ENCODE data around the gene SMAD4. TPM values are rescaled to one million over a fixed set of nuclear protein-coding genes. Genes with fewer than 3 reads are reported as not detected.

Gene SMAD4
- total RNA-seq, 3 donors from 2014 or later, result 96.2 to 155 (median 102) TPM

GRCh38 chr18:51125976-51126375 is 96.0 kb downstream of the SMAD4 start:
- H3K4me1 ChIP-seq, result no peaks in the 10 kb centered on the region
- DNase-seq (ENCODE audit: low spot score in 2 of 2), result no peak
- no peaks in the 10 kb centered on the region for H3K36me3 ChIP-seq
- intact Hi-C loops (cut with DNase I; ENCODE audit: low total_unique reads), result no loop called here
- no peaks in the 10 kb centered on the region for H3K27me3 ChIP-seq
- H3K9me3 ChIP-seq, result no peaks in the 10 kb centered on the region
- TF ChIP-seq CTCF (IDR thresholded peaks at IDR 0.05) (no peak), POLR2AphosphoS5 (IDR thresholded peaks at IDR 0.05) (no peak), POLR2A (IDR thresholded peaks at IDR 0.05) (no peak)
- no peak overlapping the region for H3K27ac ChIP-seq
- H3K4me3 ChIP-seq, result no peak overlapping the region

- no peaks in the 10 kb centered on the region for H3K9me3 ChIP-seq
- H3K36me3 ChIP-seq, result no peaks in the 10 kb centered on the region
- H3K4me3 ChIP-seq, result no peak overlapping the region
- no peak overlapping the region for H3K27ac ChIP-seq
- no peaks in the 10 kb centered on the region for H3K27me3 ChIP-seq
- TF ChIP-seq CTCF (IDR thresholded peaks at IDR 0.05) (no peak), POLR2A (IDR thresholded peaks at IDR 0.05) (no peak), POLR2AphosphoS5 (IDR thresholded peaks at IDR 0.05) (no peak)
- no peak for DNase-seq (ENCODE audit: low spot score in 2 of 2)
- no peaks in the 10 kb centered on the region for H3K4me1 ChIP-seq
- intact Hi-C loops (cut with DNase I; ENCODE audit: low total_unique reads), result no loop called here
Measured at GRCh38 chr18:51127664-51128063, 97.7 kb downstream of the SMAD4 start.

- Histone ChIP-seq H3K4me3 (no peak overlapping the region), H3K9me3 (no peaks in the 10 kb centered on the region), H3K4me1 (no peaks in the 10 kb centered on the region), H3K27me3 (no peaks in the 10 kb centered on the region), H3K27ac (no peak overlapping the region), H3K36me3 (no peaks in the 10 kb centered on the region)
- DNase-seq (ENCODE audit: low spot score in 2 of 2), result no peak
- intact Hi-C loops (cut with DNase I; ENCODE audit: low total_unique reads), result no loop called here
- TF ChIP-seq CTCF (IDR thresholded peaks at IDR 0.05), result no peak
- no peak for TF ChIP-seq POLR2A (IDR thresholded peaks at IDR 0.05)
- no peak for TF ChIP-seq POLR2AphosphoS5 (IDR thresholded peaks at IDR 0.05)
Measured at GRCh38 chr18:51128533-51128932, 98.5 kb downstream of the SMAD4 start.

- H3K36me3 ChIP-seq, result no peaks in the 10 kb centered on the region
- no peak overlapping the region for H3K27ac ChIP-seq
- H3K4me1 ChIP-seq, result no peaks in the 10 kb centered on the region
- DNase-seq (ENCODE audit: low spot score in 2 of 2), result no peak
- no peaks in the 10 kb centered on the region for H3K27me3 ChIP-seq
- intact Hi-C loops (cut with DNase I; ENCODE audit: low total_unique reads), result no loop called here
- TF ChIP-seq POLR2A (IDR thresholded peaks at IDR 0.05) (no peak), CTCF (IDR thresholded peaks at IDR 0.05) (no peak), POLR2AphosphoS5 (IDR thresholded peaks at IDR 0.05) (no peak)
- no peak overlapping the region for H3K4me3 ChIP-seq
- no peaks in the 10 kb centered on the region for H3K9me3 ChIP-seq
Measured at GRCh38 chr18:51132256-51132935, 102.4 kb downstream of the SMAD4 start.

GRCh38 chr18:51133580-51134160 is 103.7 kb downstream of the SMAD4 start:
- no peak overlapping the region for H3K27ac ChIP-seq
- no peaks in the 10 kb centered on the region for H3K9me3 ChIP-seq
- no peaks in the 10 kb centered on the region for H3K4me1 ChIP-seq
- no peak for DNase-seq (ENCODE audit: low spot score in 2 of 2)
- intact Hi-C loops (cut with DNase I; ENCODE audit: low total_unique reads), result no loop called here
- no peak overlapping the region for H3K4me3 ChIP-seq
- TF ChIP-seq CTCF (IDR thresholded peaks at IDR 0.05), result no peak
- no peaks in the 10 kb centered on the region for H3K36me3 ChIP-seq
- no peaks in the 10 kb centered on the region for H3K27me3 ChIP-seq
